Hematopoietic multipotent progenitor cell (in vitro differentiated cells): Measurements from ENCODE around the gene FARSB. TPM values are rescaled to one million over a fixed set of nuclear protein-coding genes. Genes with fewer than 3 reads are reported as not detected.

Experiments used
- DNase-seq, 3 donors: peaks; one replicate each; pipeline ENCODE4 v3.0.0-alpha.2; 2011 to 2015; ENCODE audit warnings: low read depth in 2 of 3, low spot score in 2 of 3
- total RNA-seq: library from RNA; depleted of rRNA; stranded (reverse); fragments of >200 nt; gene quantifications from one replicate; pipeline ENCODE4 v1.2.3, GENCODE V29; 2012

Gene FARSB
- total RNA-seq, 1 donor = 7.0 TPM

DNA sequence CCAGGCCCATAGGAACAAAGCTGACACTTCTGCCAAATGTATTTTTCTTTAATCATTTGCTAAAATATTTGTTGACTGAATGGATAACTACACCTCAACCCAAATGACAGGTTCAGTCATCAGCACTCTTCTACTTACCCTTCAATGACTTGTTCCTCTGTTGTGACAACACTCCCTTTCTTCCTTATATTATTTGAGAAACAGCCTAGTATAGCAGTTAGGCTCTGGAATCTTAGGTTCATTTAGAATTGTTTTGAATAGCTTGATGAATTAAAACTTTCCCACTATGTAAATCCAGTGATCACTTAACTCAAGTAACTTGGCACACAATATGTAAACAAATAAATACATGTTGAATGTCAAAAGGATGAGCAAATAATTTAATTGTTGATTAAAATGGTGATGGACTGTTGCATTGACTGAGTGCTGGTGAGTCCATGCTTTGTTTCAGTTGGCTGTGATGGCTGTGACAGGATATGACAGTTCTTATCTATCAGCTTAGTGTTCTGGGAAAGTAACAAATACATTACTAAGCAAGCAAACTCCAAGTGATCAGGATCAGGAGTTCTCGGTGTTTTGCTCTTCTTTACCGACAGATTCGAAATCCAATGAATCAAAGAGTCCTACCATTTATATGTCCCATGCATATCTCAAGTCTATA lies 12.7 kb upstream of the FARSB start:
- no peak for DNase-seq

DNA sequence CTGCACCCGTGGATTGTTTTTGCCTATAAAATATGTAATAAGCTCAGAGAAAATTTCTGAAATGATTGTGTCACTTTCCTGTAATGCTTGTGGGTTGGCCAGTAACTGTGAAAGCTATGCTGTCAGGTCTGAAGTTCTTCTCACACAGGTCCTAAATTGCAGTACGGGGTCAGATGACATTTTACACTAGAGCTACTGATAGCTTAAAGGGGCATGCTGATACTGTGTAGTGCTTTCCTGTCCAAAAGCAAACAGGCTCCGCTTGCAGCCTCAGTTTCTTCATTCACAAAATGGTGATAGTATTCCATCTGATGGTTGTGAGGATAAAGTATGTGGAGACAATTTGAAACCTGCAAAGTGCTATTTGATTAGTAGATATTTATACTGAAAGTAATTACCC lies 7.6 kb upstream of the FARSB start:
- no peak for DNase-seq

DNA sequence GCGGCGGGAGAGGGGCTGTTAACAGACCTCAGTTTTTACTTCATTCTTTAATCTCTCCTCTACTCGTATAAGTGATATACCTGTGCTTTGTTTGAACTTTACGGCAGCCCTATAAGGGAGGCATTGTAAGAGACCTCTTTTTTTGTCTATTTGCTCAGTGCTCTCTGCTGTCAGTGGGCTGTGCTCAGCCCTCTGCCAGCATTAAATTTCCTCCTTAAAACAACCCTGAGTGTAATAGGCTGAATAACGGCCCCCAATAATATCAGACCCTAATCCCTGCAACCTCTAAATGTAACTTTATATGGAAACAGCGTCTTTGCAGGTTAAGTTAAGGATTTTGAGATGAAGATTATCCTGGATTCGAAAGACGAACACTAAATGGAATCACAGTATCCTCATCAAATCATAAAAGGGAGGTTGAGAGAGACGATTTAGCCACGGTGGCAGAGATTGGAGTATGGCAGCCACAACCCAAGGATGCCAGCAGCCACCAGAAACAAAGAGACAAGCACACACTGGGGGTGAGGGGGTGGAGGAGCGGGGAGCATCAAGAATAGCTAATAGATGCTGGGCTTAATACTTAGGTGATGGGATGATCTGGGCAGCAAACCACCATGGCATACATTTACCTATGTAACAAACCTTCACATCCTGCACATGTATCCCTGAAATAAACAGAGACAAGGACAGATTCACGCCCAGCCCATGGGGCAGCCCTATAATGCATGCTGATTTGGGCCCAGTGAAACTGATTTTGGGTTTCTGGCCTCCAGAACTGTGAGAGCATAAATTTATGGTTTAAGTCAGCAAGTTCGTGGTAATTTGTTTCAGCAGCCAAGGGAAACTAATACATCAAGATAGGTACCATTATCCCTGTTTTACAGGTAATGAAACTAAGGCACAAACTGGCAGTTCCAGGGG lies 894 bp upstream of the FARSB start:
- DNase-seq = peak in 1 of 3 donors; percentile 13

DNA sequence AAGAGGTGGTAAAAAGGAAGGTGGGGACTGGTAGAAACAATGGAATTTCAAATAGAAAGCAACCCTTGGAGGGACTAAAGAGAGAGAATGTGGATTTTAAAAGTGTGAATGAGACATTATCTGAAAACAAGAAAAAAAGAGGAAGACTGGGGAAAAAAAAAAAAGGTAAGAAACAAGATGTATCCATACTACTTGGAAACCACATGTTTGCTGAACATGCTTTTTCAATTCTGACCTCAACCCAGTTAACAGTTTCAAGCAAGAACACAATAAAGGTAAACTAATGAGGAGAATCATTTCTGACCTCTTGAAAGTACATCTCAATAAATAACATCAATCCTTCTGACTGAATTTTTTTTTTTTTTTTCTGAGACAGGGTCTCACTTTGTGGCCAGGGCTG lies 2.6 kb downstream of the FARSB start:
- peak in 1 of 3 donors; percentile 8 for DNase-seq

DNA sequence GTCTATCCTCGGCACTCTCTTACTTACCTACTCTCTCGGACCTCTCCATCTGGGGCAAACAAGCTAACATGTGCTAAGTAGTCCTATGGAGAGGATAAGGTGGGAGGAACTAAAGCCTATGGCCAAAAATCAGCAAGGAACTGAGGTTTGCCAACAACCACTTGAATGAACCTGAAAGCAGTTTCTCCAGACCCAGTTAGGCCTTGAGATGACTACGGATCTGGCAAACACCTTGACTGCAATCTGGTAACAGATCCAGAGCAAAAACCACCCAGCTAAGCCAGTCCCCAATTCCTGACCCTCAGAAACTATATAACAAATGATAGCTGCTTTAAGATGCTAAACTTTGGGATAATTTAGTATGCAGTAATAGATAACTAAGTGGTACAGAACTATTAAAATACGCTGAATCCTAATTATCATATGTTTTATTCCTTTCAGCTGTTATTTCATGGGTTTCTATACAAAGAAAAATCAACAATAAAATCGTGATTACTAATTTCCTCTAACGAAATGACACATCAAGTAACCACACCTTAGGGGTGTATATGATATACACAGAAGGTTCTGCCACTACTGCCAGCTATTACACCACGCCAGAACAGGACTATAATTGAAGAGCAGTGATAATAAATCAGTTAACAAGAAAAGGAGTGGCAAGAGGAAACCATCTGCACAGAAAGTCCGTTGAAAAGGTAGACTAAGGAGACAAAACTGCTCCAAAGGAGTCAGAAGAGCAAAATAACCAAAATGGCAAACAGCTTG lies 3.2 kb downstream of the FARSB start:
- DNase-seq = peak in 1 of 3 donors; percentile 33

DNA sequence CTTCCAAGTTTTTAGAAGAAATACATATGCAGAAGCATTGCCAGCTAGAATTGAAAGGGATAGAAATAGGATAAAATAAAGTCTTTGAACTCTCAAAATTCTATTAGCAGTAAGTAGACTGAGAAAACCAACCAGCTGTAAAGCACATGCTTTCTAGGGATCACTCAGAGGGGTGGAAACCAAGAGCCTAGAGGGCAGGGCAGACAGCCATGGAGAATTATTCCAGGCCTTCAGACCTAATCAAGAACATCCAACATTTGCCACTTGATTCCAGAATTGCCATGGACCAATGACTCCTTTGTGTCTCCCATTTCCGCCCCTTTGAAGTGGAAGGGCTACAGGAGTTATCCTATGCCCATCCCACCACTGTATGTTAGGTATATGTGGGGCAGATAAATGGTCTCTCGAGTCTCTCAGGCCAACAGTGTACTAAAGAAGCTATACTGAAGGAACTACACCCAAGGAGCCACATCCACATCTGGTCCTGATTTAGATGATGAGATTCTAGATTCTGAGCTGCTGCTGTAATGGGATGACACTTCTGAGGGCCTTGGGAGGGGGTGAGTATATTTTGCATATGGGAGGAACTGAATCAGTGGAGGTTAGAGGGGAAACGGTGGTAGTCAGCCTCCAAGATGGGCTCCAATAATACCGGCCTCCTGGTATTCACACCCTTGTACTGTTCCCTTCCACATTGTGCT lies 4.0 kb downstream of the FARSB start:
- DNase-seq = no peak

DNA sequence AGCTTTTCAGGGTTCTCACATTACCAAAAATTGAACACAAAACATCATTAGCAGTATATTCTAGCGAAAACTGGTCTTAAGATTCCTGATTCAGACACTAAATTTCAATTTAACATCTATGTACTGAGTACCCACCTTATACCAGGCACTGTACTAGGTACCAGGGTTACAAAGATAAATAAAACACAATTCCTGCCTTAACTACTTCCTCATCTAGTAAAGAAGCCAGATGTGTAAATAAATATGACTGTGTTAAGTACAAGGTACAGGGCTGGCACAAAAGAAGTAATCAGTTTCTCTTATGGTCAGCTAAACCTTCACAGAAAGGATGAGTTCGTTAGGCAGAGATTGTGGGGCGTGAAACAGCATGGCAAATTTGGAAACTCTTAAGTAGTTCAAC lies 6.1 kb downstream of the FARSB start:
- no peak for DNase-seq

DNA sequence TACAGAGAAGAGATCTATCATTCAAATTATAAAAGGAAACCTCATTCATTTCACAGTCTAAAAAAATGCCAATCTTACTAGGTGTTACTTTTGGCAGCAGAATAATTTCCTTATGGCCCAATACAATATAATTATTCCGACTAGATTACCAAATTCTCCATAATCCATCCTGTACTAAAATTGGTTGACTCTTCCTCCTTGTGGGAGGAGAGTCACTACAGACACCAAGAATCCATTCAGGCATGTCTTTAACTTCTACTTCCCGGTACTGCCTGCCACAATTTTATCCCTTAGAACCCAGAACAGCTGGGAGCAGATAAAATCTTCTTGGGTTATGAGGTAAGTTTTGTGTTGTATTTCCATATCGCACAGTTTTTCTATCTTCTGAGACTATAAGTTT lies 9.9 kb downstream of the FARSB start:
- no peak for DNase-seq

DNA sequence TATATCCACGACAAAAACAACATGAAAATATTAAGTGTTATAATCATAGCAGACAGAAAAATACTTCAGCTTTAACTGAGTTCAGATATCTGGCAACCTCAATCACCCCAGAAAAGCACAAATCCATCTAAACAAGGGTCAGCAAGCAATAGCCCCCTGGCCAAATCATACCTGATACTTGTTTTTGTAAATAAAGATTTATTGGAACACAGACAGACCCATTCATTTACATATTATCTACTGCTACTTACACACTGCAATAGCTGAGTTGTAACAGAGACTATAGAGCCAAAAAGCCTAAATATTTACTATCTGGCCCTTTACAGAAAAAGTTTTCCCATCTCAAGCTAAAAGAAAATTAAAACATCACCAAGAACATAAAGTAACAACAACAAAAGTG lies 12.8 kb downstream of the FARSB start:
- no peak for DNase-seq

DNA sequence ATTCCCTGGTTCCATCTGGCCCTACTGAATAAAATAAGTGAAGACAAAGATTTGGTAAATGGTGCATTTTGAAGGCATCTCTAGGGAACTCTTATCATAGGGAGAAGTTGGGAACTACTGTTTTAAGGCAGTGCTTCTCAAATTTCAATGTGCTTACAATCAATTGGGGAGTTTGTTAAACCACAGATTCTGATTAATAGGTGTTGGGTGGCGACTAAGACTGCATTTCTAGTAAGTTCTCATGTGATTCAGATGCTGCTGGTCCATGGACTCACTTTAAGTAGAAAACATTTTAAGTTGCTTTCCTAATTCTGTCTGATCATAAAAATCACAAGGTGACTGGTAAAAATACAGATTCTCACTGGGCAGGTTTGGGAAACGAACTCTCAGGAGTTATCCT lies 14.6 kb downstream of the FARSB start:
- no peak for DNase-seq

DNA sequence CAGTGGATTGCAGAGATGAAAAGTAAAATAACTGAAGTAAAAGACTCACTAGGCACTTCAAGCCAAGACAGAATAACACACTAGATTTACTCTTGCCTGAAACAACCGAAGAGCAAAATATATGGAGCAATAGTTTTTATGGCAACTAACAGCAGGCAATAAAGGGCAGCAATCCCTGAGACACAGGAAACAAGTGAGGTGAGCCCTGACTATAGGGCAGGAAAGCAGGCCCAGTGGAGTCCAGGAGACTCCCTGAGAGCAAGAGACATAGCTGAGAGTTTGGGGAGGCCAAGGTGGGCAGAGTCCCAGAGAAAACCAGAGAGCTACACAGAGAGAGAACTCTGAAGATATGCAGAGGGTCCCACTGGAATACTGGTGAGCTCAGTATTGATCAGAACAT lies 18.8 kb downstream of the FARSB start:
- no peak for DNase-seq

DNA sequence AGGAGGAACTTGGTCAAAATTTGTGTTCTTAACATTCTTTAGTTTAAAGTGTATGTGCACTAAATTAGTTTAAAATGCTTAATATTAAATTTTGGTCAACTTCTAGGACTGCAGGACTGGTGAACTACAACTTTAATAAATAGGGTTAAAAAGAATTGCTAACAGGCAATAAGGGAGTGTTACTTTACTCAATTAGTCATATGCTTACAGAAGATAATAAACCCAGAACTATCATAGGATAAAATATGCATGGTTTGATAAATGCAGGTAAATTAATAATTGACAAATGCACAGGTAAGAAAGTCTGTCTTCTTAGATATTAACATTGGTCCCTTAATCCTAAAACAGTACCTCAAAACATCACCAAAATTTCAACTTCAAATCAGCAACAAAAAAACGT lies 20.6 kb downstream of the FARSB start:
- DNase-seq = no peak

DNA sequence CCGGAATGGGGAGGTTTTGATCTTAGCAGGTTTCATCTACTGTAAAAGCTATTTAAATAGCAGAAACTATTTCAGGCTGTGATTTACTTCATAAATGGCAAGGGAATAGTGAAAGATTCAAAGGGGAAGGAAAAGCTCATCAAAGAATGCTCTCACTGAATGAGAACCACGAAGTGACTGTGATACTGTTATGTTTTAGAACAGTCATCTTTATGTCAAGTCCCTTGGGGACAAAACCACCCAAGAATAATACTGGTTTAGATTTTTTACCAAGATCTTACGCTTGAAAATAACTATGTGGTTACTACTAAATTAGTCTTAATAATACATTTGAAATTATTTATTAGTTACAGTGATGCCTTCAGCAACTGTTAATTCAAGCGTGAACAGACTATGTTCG lies 28.1 kb downstream of the FARSB start:
- no peak for DNase-seq

DNA sequence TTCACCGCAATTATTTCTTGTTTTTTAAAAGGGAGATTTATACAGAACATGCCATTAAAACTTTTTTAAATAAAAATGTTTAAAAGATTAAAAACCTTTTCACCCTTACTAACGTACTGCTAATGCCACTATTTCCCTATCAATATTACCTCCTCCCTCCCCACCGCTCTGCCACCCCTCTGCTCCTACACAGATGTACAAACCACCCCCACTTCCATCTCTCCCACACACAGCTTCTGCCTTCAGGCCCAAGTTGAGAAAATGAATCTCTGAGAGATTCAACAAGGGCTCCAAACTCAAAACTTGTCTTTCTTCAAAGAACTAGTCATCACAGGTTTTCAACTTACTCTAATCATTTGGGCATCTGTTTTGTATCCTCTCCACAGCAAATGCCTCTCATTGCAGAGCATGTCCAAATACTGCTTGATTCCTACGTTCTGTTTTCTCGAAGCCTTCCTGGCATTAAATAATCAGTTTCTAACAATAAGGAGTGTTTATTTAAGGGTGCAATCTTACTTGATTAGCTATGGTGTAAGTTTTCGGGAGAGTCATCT lies 32.1 kb downstream of the FARSB start:
- no peak for DNase-seq

DNA sequence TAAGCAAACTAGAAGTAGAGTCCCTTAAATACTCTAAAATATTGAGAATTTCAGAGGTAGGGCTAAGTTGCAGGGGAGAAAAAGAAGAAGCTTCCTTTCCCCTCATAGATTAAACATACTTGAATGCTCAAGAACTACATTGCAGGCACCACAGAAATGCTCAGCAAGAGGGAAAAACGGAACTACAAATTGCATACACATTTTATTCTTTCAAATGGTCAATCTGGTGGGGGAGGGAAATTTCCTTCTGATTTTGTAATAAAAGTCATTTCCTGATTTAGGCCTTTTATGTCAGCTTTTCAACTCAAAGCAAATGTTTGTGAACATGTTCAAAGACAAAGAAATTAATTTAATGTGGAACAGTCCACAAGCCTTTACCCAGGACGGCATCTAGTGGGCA lies 33.0 kb downstream of the FARSB start:
- DNase-seq = no peak

DNA sequence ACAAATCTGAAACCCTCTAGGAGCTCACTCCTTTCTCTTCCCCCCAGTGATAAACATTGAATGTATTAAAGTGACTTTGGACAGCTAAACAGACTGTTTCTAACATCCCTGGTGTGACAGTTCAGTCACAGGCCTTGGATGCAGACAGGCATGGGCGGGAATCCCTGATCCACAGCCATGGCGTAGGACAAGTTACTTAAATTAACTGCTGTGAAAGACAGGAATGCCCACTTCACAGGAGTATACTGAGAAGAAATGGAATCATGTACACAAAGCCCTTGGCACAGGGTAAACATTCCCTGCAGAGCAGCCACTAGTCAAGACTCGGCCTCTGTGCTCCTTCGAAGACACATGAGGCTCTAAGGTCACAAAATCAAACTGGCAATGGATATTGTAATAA lies 34.0 kb downstream of the FARSB start:
- DNase-seq = no peak

DNA sequence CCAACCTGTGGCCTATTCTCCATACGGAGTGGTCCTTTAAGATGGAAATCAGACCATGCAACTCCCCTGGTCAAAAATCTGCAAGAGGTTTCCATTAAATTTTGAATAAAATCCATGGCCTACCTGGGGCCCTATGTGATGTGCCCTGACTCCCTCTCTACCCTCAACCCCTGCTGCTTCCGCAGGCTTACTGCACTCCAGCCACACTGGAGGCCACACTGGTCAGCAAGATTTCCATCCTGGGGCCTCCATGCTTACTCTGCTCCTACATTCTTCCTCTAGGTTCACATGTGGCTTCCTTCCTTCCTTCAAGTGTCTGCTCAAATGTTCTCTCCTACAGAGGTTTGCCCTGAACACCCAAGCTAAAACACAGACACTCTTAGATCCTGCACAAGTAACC lies 40.6 kb downstream of the FARSB start:
- DNase-seq = no peak

DNA sequence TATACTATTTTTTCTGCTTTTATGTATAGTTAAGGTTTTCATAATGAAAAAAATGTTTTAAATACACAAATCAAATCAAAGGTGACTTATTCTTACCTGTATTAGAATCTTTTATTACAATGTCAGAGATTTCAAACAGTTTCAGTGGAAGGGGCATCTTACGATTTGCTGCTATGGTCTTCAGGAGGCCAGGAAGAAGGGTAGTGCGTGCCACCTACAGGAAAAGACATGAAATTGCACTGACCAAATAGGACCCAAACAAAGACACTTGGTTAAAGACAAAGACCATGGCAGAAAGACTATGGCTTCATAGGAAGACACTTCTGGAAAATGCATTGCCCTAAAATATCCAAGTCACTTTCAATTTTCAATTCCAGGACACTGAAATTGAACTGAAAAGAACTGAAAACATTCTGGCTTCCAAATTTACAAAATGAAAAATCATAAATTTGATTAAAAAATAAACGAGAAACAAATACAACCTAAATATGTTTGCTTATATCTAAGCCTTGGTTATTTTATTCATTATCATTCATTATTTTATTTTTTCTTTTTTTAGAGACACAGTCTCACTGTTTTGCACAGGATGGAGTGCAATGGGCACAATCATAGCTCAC lies 42.1 kb downstream of the FARSB start:
- DNase-seq = peak in 2 of 3 donors; percentile 46 to 61

DNA sequence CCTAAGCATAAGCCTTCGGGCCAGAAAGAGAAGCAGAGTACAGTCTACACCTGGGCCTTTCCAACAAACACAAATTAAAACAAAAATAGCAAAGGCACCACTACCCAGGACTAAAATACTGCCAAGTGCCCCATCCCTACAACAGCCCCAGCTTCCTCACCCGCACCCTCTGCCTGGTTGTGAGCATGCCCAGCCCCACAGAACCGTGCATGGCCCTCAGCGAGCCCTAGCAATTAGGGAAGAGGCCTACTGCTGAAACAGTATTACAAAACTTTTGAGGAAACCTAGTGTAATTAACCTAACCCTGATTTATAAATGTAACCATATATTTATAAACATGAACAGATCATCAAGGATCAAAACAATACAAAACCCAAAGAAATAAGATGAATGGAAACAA lies 44.2 kb downstream of the FARSB start:
- no peak for DNase-seq

DNA sequence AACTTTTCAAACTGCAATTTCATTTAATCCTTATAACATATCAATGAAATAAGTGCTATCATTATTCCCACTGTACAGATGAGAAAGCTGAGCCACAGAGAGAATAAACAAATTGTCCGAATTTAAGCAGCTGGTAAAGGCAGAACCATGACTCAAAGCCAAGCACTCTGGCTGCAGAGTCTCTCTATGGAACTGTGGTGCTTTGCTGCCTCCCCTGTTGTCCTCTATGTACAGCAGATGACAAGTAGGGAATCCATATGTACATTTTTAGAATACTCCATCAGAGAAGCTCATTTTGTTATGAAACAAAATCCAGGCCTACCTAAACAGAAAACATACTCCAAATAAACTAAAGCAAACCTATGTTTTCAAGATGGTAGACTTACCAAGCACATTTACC lies 45.1 kb downstream of the FARSB start:
- DNase-seq = peak in 2 of 3 donors; percentile 1 to 3
